Liver (tissue), 3 donors: ENCODE measurements around the gene CUBN.

ENCODE experiments used
- CTCF ChIP-seq: fragments of 150-350 bp; IDR thresholded peaks from 2 replicates; pipeline ENCODE4 v1.5.1; 2017; ENCODE audit warnings: improper control_type of control experiment, low read depth, low read length; ENCODE audit not compliant: missing input control
- HNF4A ChIP-seq, 2 donors: conservative IDR thresholded peaks; 2 replicates each; pipeline ENCODE4 v1.6.1; 2016; ENCODE audit warnings: antibody characterized with exemption in 2 of 2, mild to moderate bottlenecking in 2 of 2
- SP1 ChIP-seq: IDR thresholded peaks from 2 replicates; pipeline ENCODE4 v1.6.1; 2018; ENCODE audit warnings: antibody characterized with exemption, mild to moderate bottlenecking
- TAF1 ChIP-seq: conservative IDR thresholded peaks from 2 replicates; pipeline ENCODE4 v1.6.1; 2016; ENCODE audit warnings: antibody characterized with exemption, mild to moderate bottlenecking
- YY1 ChIP-seq: IDR thresholded peaks from 2 replicates; pipeline ENCODE4 v1.6.1; 2016; ENCODE audit warnings: antibody characterized with exemption, mild to moderate bottlenecking
- donor health status: healthy.
- donor health status: healthy.

GRCh38 chr10:17134737-17135260, 5.2 kb upstream of the CUBN start:
- no peak for TF ChIP-seq TAF1
- TF ChIP-seq CTCF = no peak
- no peak for TF ChIP-seq YY1
- no peak for TF ChIP-seq HNF4A (conservative IDR thresholded peaks at IDR 0.05)
- no peak for TF ChIP-seq SP1
